A673 (cell line): ENCODE results near the gene CRADD. TPM values are rescaled to one million over a fixed set of nuclear protein-coding genes. Genes with fewer than 3 reads are reported as not detected.
"Not testable (repeated sequence)": the region's sequence is repeated elsewhere in the genome, so short reads cannot be mapped to it uniquely, and the experiment has no call there.

ENCODE experiments used
- BruUV-seq: library from RNA; stranded (reverse); fragments of 400-500 nt; replicated peaks from 2 replicates; lab custom pipeline; 2021; lab: Mats Ljungman, UMichigan
- CTCF ChIA-PET: fragments of 300-600 bp; sonication (Branson Sonifier 250); formaldehyde crosslinking; loops from one replicate; lab custom pipeline; 2022; ENCODE audit warnings: antibody characterized with exemption; lab: Charles Lee
- POLR2A ChIA-PET: fragments of 300-600 bp; sonication (Branson Sonifier 250); formaldehyde crosslinking; loops from one replicate; lab custom pipeline; 2022; ENCODE audit warnings: antibody characterized with exemption; ENCODE audit not compliant: low non-redundant PET; lab: Charles Lee
- DNase-seq: peaks from one replicate; pipeline ENCODE4 v3.0.0-alpha.2; 2015; ENCODE audit warnings: low spot score
- H3K27ac ChIP-seq: fragments of 200-600 bp; sonication (generic); 2 replicates; pipeline ENCODE4 v1.5.1; 2016; ENCODE audit warnings: mixed run types, low read depth, mild to moderate bottlenecking, mixed read lengths, antibody characterized with exemption, low read length; ENCODE audit not compliant: poor library complexity, severe bottlenecking
- H3K27me3 ChIP-seq: fragments of 200-600 bp; sonication (generic); replicated peaks from 2 replicates; pipeline ENCODE4 v1.6.1; 2017; ENCODE audit warnings: mixed run types, low read depth, mild to moderate bottlenecking, mixed read lengths, antibody characterized with exemption, low read length; ENCODE audit not compliant: insufficient read depth, poor library complexity
- H3K36me3 ChIP-seq: fragments of 200-600 bp; sonication (generic); 2 replicates; pipeline ENCODE4 v1.6.1; 2016; ENCODE audit warnings: mixed run types, mild to moderate bottlenecking, mixed read lengths, antibody characterized with exemption, low read length; ENCODE audit not compliant: insufficient read depth, poor library complexity, severe bottlenecking
- H3K4me1 ChIP-seq: fragments of 200-600 bp; sonication (generic); 2 replicates; pipeline ENCODE4 v1.6.1; 2017; ENCODE audit warnings: mixed run types, mild to moderate bottlenecking, mixed read lengths, antibody characterized with exemption, low read length; ENCODE audit not compliant: insufficient read depth, poor library complexity, severe bottlenecking
- H3K4me3 ChIP-seq: fragments of 200-600 bp; sonication (generic); 2 replicates; pipeline ENCODE4 v1.5.1; 2016; ENCODE audit warnings: low read depth, mixed run types, mild to moderate bottlenecking, mixed read lengths, low read length; ENCODE audit not compliant: poor library complexity, severe bottlenecking
- H3K9me3 ChIP-seq: fragments of 200-600 bp; sonication (generic); 2 replicates; pipeline ENCODE4 v1.6.1; 2016; ENCODE audit warnings: mixed run types, low read depth, mild to moderate bottlenecking, mixed read lengths, antibody characterized with exemption, low read length; ENCODE audit not compliant: poor library complexity, severe bottlenecking
- EZH2 ChIP-seq: fragments of 200-600 bp; sonication (generic); IDR thresholded peaks from 2 replicates; pipeline ENCODE4 v1.6.1; 2017; ENCODE audit warnings: borderline replicate concordance, low read depth, mild to moderate bottlenecking, mixed read lengths, antibody characterized with exemption, low read length; ENCODE audit not compliant: poor library complexity, severe bottlenecking
- intact Hi-C: fragments of 100-400 bp; cut with micrococcal nuclease; formaldehyde crosslinking; loops from one replicate; pipeline ENCODE4 v1.10.0; 2022; ENCODE audit not compliant: unreplicated experiment
- total RNA-seq: library from RNA; stranded (reverse); gene quantifications from 2 replicates; pipeline ENCODE4 v1.2.3, GENCODE V29; 2021
- TF ChIP-seq, protein P1 (sequence below): fragments of 300-800, 200-600 bp; sonication (generic); conservative IDR thresholded peaks from 2 replicates; pipeline ENCODE4 v1.5.1; 2017; ENCODE audit warnings: low read depth, mild to moderate bottlenecking, antibody characterized with exemption, low read length, moderate library complexity, mixed read lengths

CRADD gene
- total RNA-seq, 1 experiment from 2014 or later, result 9.1 TPM

DNA sequence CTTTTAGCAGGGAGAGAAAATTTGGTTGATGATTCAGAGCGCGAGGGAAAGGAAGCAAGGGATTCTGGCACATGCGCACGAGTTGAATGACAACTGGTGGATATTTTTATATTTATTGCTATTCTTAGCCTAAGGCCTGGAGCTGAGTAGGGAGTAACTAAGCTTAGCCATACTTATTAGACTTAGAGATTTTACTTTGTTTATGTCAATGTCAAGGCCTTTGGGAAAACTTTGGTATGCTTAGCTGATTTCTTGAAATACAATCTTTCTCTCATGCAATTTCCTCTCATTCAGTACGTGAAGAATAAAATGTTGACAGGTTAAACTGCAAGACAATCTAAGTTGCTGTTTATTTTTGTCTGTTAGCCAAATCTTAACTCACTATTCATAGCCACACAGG, 101.1 kb downstream of the CRADD start:
- no TSS peak for BruUV-seq
- no peaks in the 10 kb centered on the region for H3K27me3 ChIP-seq
- H3K9me3 ChIP-seq, result no peaks in the 10 kb centered on the region
- no peak for DNase-seq
- ChIA-PET CTCF (no interaction called here), POLR2A (no interaction called here)
- no peak overlapping the region for H3K27ac ChIP-seq
- no peak overlapping the region for H3K4me3 ChIP-seq
- intact Hi-C loops, result no loop called here
- H3K4me1 ChIP-seq, result peaks cover 13% of the 10 kb centered on the region
- no peaks in the 10 kb centered on the region for H3K36me3 ChIP-seq
- TF ChIP-seq, protein P1, sequence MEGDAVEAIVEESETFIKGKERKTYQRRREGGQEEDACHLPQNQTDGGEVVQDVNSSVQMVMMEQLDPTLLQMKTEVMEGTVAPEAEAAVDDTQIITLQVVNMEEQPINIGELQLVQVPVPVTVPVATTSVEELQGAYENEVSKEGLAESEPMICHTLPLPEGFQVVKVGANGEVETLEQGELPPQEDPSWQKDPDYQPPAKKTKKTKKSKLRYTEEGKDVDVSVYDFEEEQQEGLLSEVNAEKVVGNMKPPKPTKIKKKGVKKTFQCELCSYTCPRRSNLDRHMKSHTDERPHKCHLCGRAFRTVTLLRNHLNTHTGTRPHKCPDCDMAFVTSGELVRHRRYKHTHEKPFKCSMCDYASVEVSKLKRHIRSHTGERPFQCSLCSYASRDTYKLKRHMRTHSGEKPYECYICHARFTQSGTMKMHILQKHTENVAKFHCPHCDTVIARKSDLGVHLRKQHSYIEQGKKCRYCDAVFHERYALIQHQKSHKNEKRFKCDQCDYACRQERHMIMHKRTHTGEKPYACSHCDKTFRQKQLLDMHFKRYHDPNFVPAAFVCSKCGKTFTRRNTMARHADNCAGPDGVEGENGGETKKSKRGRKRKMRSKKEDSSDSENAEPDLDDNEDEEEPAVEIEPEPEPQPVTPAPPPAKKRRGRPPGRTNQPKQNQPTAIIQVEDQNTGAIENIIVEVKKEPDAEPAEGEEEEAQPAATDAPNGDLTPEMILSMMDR, result no peak
- no peak for TF ChIP-seq EZH2

DNA sequence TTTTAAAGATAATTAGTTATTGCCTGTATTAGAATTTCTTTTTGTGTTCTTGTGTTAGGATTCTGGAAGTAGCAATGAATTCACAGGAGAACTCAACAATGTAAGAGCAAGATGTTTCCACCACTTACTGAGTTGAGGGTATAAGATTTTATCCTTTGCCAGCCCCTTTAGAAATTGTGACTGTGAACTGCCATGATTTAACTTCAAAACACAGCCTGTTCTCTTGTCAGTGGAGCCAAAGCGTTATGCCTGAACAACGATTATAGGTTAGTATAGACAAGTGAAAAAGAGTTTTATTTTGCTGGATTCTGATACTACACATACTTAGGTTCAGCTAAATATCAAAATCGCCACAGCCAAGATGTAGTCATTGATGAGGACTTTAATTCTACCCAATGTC, 101.6 kb downstream of the CRADD start:
- H3K27me3 ChIP-seq, result no peaks in the 10 kb centered on the region
- H3K27ac ChIP-seq, result no peak overlapping the region
- TF ChIP-seq EZH2, result no peak
- TF ChIP-seq, protein P1, result no peak
- ChIA-PET CTCF (no interaction called here), POLR2A (no interaction called here)
- DNase-seq, result no peak
- H3K9me3 ChIP-seq, result no peaks in the 10 kb centered on the region
- H3K4me3 ChIP-seq, result no peak overlapping the region
- no peaks in the 10 kb centered on the region for H3K36me3 ChIP-seq
- BruUV-seq, result no TSS peak
- H3K4me1 ChIP-seq, result peaks cover 16% of the 10 kb centered on the region
- intact Hi-C loops, result no loop called here

GRCh38 chr12:93780101-93780641, 103.0 kb downstream of the CRADD start:
- Histone ChIP-seq H3K27me3 (no peaks in the 10 kb centered on the region), H3K9me3 (no peaks in the 10 kb centered on the region), H3K36me3 (no peaks in the 10 kb centered on the region), H3K4me1 (peaks cover 30% of the 10 kb centered on the region), H3K27ac (no peak overlapping the region), H3K4me3 (no peak overlapping the region)
- ChIA-PET CTCF (no interaction called here), POLR2A (no interaction called here)
- no peak for TF ChIP-seq EZH2
- TF ChIP-seq, protein P1, result no peak
- BruUV-seq, result no TSS peak
- intact Hi-C loops, result no loop called here
- DNase-seq, result no peak

DNA sequence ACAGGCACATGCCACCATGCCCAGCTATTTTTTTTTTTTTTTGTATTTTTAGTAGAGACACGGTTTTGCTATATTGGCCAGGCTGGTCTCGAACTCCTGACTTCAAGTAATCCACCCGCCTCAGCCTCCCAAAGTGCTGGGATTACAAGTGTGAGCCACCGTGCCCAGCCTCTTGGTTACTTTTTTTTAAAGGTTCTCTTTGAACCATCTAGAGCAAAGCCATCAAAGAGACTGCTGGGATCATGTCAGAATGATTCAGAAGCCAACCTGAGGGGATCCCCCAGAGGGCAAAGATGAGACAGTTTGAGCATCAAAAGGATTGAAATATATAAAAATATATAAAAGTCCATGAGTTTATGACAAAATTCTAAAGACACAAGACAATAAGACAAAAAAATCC, 103.7 kb downstream of the CRADD start:
- H3K27ac ChIP-seq, intact Hi-C loops, H3K27me3 ChIP-seq, H3K9me3 ChIP-seq, BruUV-seq, H3K4me3 ChIP-seq, H3K36me3 ChIP-seq, CTCF ChIA-PET, DNase-seq, POLR2A ChIA-PET: not testable (repeated sequence)
- peaks cover 33% of the 10 kb centered on the region for H3K4me1 ChIP-seq

- H3K9me3 ChIP-seq, H3K36me3 ChIP-seq, intact Hi-C loops, DNase-seq, CTCF ChIA-PET, H3K27me3 ChIP-seq, H3K27ac ChIP-seq, BruUV-seq, POLR2A ChIA-PET, H3K4me3 ChIP-seq: not testable (repeated sequence)
- H3K4me1 ChIP-seq, result peaks cover 26% of the 10 kb centered on the region
Measured at GRCh38 chr12:93781961-93782360, 104.8 kb downstream of the CRADD start.
